ENCODE results near the gene HS6ST3. TPM values are rescaled to one million over a fixed set of nuclear protein-coding genes. Genes with fewer than 3 reads are reported as not detected.

The HS6ST3 gene
- total and polyA plus RNA-seq, 9 of the 15 experiments (the other 6 are each of a cell fraction or from before 2014, with no cell fraction given) = not detected

DNA sequence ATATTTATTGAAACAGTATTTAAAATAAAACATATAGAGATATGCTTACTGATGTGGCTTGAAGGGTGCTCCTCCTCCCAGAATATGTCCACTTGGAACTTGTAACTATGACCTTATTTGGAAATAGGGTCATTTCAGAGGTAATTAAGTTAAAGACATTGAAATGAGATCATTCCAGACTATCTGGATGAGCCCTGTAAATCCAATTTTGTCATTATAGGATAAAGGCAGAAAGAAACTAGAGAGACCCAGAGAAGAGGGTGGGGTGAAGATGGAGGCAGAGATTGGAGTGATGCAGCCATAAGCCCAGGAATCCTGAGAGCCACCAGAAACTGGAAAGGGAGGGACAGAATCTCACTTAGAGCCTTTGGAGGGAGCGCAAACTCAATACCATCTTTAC is 661.2 kb downstream of the HS6ST3 start:
- H3K79me2 ChIP-seq (ENCODE audit: control insufficient read depth, insufficient read depth, low read length) = no peaks in the 10 kb centered on the region
- ChIA-PET POLR2A (no interaction called here), CTCF (ENCODE audit: low intra/inter-chr PET ratio) (no interaction called here)
- ATAC-seq = no peak
- no peak for DNase-seq (ENCODE audit: extremely low read depth in 1 of 4, low spot score in 3 of 4)
- no peaks in the 10 kb centered on the region for H3K4me1 ChIP-seq (replicated peaks in 1 of 2; ENCODE audit: control insufficient read depth in 2 of 2, insufficient read depth in 2 of 2, low read length in 2 of 2)
- in situ Hi-C loops (cut with MboI) = no loop called here
- H3K9me1 ChIP-seq (ENCODE audit: control insufficient read depth, insufficient read depth, low read length) = no peaks in the 10 kb centered on the region
- no peaks in the 10 kb centered on the region for H3K36me3 ChIP-seq (ENCODE audit: control insufficient read depth, insufficient read depth, low read length)
- H3K9ac ChIP-seq (ENCODE audit: insufficient read depth in 1 of 2, low read depth in 2 of 2, low read length in 2 of 2) = no peak overlapping the region
- no peaks in the 10 kb centered on the region for H3K27me3 ChIP-seq (ENCODE audit: control insufficient read depth in 2 of 2, insufficient read depth in 2 of 2, low read length in 2 of 2)
- WGBS (ENCODE audit: insufficient coverage, low coverage, missing lambda C conversion rate) = 10% methylated on average over 1 of the region's 1 CpG
- no TSS peak for BruUV-seq (replicated peaks)
- H3K9me3 ChIP-seq (replicated peaks; ENCODE audit: control insufficient read depth, insufficient read depth, low read depth, low read length) = no peaks in the 10 kb centered on the region
- H4K20me1 ChIP-seq (replicated peaks; ENCODE audit: control insufficient read depth, insufficient read depth, low read length) = no peaks in the 10 kb centered on the region
- H3K4me3 ChIP-seq = no peak overlapping the region
- no peak overlapping the region for H3K27ac ChIP-seq (ENCODE audit: extremely low read depth, low read depth, low read length)
- H2AFZ ChIP-seq (ENCODE audit: low read depth, low read length) = no peak overlapping the region
- no peak for FAIRE-seq
- no peak overlapping the region for H3K4me2 ChIP-seq (ENCODE audit: insufficient read depth, low read length)
- intact Hi-C loops (cut with micrococcal nuclease) = no loop called here
- TF ChIP-seq BCOR (IDR thresholded peaks at IDR 0.05) (no peak), ZNF57 (CRISPR knock-in tag; IDR thresholded peaks at IDR 0.05) (no peak), ZNF174 (CRISPR knock-in tag; IDR thresholded peaks at IDR 0.05) (no peak), XRCC4 (IDR thresholded peaks at IDR 0.05; ENCODE audit: extremely low read depth, insufficient read depth, insufficient read length) (no peak), NCOA1 (IDR thresholded peaks at IDR 0.05; ENCODE audit: low read depth) (no peak), ZNF785 (CRISPR knock-in tag; IDR thresholded peaks at IDR 0.05) (no peak), ZNF134 (CRISPR knock-in tag; conservative IDR thresholded peaks at IDR 0.05) (no peak), CREM (IDR thresholded peaks at IDR 0.05; ENCODE audit: low read depth) (no peak), GTF2E2 (tag; IDR thresholded peaks at IDR 0.05) (no peak), CCAR2 (IDR thresholded peaks at IDR 0.05; ENCODE audit: low read depth, low read length) (no peak), RHOXF2B (CRISPR knock-in tag; conservative IDR thresholded peaks at IDR 0.05) (no peak), NFE2 (IDR thresholded peaks at IDR 0.05; ENCODE audit: low read depth) (no peak), TSC22D4 (tag; IDR thresholded peaks at IDR 0.05) (no peak), DPF2 (IDR thresholded peaks at IDR 0.05) (no peak), PCBP1 (IDR thresholded peaks at IDR 0.05; ENCODE audit: low read depth, low read length, poor library complexity, severe bottlenecking) (no peak)
- TF ChIP-seq, protein P1, sequence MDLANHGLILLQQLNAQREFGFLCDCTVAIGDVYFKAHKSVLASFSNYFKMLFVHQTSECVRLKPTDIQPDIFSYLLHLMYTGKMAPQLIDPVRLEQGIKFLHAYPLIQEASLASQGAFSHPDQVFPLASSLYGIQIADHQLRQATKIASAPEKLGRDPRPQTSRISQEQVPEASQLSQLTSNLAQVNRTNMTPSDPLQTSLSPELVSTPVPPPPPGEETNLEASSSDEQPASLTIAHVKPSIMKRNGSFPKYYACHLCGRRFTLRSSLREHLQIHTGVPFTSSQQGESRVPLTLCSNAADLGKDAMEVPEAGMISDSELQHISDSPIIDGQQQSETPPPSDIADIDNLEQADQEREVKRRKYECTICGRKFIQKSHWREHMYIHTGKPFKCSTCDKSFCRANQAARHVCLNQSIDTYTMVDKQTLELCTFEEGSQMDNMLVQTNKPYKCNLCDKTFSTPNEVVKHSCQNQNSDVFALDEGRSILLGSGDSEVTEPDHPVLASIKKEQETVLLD (IDR thresholded peaks at IDR 0.05) = no peak
- TF ChIP-seq, protein P2, sequence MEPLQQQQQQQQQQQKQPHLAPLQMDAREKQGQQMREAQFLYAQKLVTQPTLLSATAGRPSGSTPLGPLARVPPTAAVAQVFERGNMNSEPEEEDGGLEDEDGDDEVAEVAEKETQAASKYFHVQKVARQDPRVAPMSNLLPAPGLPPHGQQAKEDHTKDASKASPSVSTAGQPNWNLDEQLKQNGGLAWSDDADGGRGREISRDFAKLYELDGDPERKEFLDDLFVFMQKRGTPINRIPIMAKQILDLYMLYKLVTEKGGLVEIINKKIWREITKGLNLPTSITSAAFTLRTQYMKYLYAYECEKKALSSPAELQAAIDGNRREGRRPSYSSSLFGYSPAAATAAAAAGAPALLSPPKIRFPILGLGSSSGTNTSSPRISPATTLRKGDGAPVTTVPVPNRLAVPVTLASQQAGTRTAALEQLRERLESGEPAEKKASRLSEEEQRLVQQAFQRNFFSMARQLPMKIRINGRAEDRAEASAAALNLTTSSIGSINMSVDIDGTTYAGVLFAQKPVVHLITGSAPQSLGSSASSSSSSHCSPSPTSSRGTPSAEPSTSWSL (CRISPR knock-in tag; IDR thresholded peaks at IDR 0.05; ENCODE audit: borderline replicate concordance) = no peak
- TF ChIP-seq, protein P3, sequence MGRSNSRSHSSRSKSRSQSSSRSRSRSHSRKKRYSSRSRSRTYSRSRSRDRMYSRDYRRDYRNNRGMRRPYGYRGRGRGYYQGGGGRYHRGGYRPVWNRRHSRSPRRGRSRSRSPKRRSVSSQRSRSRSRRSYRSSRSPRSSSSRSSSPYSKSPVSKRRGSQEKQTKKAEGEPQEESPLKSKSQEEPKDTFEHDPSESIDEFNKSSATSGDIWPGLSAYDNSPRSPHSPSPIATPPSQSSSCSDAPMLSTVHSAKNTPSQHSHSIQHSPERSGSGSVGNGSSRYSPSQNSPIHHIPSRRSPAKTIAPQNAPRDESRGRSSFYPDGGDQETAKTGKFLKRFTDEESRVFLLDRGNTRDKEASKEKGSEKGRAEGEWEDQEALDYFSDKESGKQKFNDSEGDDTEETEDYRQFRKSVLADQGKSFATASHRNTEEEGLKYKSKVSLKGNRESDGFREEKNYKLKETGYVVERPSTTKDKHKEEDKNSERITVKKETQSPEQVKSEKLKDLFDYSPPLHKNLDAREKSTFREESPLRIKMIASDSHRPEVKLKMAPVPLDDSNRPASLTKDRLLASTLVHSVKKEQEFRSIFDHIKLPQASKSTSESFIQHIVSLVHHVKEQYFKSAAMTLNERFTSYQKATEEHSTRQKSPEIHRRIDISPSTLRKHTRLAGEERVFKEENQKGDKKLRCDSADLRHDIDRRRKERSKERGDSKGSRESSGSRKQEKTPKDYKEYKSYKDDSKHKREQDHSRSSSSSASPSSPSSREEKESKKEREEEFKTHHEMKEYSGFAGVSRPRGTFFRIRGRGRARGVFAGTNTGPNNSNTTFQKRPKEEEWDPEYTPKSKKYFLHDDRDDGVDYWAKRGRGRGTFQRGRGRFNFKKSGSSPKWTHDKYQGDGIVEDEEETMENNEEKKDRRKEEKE (IDR thresholded peaks at IDR 0.05; ENCODE audit: borderline replicate concordance in 1 of 2, control insufficient read depth in 1 of 2, low read depth in 2 of 2, low read length in 1 of 2) = no peak
